H1 (cell line): Measurements from ENCODE around the gene UXT. TPM values are rescaled to one million over a fixed set of nuclear protein-coding genes. Genes with fewer than 3 reads are reported as not detected.

Experiments used
- EP300 ChIP-seq, 2 experiments: IDR thresholded peaks; 1 replicate in 1 of 2; 2 replicates in 1 of 2; pipeline ENCODE4 v1.6.1; 2011 to 2012; ENCODE audit warnings: low read depth in 2 of 2, low read length in 2 of 2, mild to moderate bottlenecking in 2 of 2, borderline replicate concordance in 1 of 2, inconsistent platforms in 1 of 2, moderate library complexity in 1 of 2
- polyA plus RNA-seq, 7 experiments: library from polyadenylated mRNA; depleted of rRNA in 3 of 7; stranded (reverse) in 5 of 7; unstranded in 2 of 7; fragments of >200 nt in 5 of 7; fragments of 200-250 nt in 2 of 7; gene quantifications; 1 replicate in 5 of 7; 2 replicates in 1 of 7; 4 replicates in 1 of 7; pipeline versions ENCODE4 v1.2.1 to v1.2.3, GENCODE V29; 2011 to 2013; ENCODE audit warnings: missing spikeins in 2 of 7, mixed read lengths in 2 of 7
- total RNA-seq: library from RNA; stranded (reverse); fragmentation: NEBNext Ultra II Directional; extraction: Animal tissue kit (Norgen Biotek cat#: 25700); gene quantifications from 2 replicates; pipeline ENCODE4 v1.2.1, GENCODE V29; 2021

UXT gene
- total and polyA plus RNA-seq, 2 of the 8 experiments (the other 6 are each of a cell fraction or from before 2014, with no cell fraction given), result 69.4 to 116 TPM

DNA sequence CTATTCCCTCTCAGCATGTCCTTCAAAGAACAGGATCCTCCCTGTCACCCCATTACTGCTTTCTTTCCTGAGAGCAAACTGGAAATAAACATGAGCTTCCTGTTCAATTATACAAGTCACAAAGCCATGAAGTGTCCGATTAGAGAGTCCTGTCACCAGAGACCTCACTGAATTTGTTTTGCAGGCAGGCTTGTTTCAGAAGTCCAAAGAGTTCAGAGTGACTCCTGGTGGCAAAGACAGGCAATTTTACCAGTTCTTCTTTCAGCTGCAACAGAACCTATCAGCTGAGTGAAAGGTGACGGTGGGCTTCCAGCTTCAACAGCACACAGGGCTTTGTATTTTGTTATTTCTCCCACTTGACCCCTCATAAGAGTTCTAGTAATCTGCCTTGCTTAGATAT is 15.1 kb downstream of the UXT start (continued):
- TF ChIP-seq EP300 (IDR thresholded peaks at IDR 0.05; ENCODE audit: borderline replicate concordance in 1 of 2, low read depth in 2 of 2, low read length in 2 of 2), result no peak
